GM12865 (cell line): ENCODE measurements around the gene RNF225.

Experiments
- DNase-seq: peaks from one replicate; pipeline ENCODE4 v3.0.0; 2010; ENCODE audit warnings: low read depth
- H3K4me3 ChIP-seq: 2 replicates; pipeline ENCODE4 v1.5.1; 2011; ENCODE audit warnings: mild to moderate bottlenecking, low read depth, low read length, control low read depth
- CTCF ChIP-seq: IDR thresholded peaks from 2 replicates; pipeline ENCODE4 v1.5.1; 2011; ENCODE audit warnings: low read length, control low read depth, low read depth, inconsistent platforms; ENCODE audit not compliant: insufficient read depth; ENCODE audit errors: missing control alignments

The RNF225 gene

DNA sequence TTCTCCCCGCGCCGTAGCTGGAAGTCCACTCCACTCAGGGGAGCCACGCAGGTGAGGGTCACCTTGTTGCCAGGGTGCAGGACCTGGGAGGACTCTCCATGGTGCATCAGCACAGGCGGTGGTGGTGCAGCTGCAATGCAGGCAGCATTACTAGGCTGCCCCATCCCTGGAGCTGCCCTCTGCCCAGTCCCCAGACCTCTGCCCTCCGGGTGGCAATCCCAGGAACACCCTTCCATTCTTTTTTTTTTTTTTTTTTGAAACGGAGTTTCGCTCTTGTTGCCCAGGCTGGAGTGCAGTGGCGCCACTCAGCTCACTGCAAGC lies 43.9 kb upstream of the RNF225 start:
- no peak for TF ChIP-seq CTCF
- DNase-seq: no peak
- no peak overlapping the region for H3K4me3 ChIP-seq

DNA sequence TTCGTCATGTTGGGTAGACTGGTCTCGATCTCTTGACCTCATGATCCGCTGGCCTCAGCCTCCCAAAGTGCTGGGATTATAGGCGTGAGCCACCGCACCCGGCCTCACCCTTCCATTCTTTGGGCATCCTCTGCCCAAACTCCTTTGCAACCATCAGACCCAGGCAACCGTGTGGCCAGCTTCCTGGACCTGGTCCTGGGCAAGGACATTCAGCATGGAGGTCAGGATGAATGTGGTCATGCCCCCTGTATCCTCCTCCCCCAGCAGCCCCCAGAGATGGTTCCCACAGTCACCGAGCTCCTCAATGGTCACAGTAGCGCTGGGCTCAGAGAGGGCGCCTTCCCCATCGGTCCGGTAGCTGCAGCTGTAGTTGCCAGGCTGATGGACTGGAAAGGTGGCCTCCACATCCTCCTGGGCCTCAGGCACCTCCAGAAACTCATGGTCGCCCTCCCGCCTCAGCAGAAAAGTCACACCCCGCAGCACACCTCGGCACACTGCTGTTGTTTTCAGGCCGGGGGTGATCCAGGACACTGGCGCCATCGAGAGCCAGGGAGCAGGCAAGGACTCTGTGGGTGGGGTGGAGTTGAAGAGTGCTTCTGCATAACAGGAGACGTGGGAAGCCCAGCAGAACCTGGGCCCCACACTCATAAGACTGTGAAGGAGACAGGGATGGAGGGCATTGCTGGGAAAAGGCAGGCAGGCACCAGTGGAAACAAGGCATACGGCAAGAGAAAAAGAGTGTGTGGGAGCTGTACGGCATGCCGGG lies 43.3 kb upstream of the RNF225 start:
- no peak for TF ChIP-seq CTCF

GRCh38 chr19:58352760-58353671 lies 42.4 kb upstream of the RNF225 start, which contains the start of gene A1BG:
TSS of gene A1BG (minus strand) at chr19:58353492. CDS start at chr19:58353437, 55 bp downstream.
- DNase-seq: no peak
- no peak within 1 kb of the TSS for H3K4me3 ChIP-seq
- TF ChIP-seq CTCF: no peak

More for the DNA sequence above, 43.3 kb upstream of the RNF225 start:
- H3K4me3 ChIP-seq: no peak overlapping the region
- DNase-seq: no peak

GRCh38 chr19:58353717-58354477 lies 41.6 kb upstream of the RNF225 start:
- no peak overlapping the region for H3K4me3 ChIP-seq
- no peak for TF ChIP-seq CTCF
- no peak for DNase-seq

- no peak for TF ChIP-seq CTCF
These were observed 40.9 kb upstream of the RNF225 start for GRCh38 chr19:58354478-58355030.

GRCh38 chr19:58355215-58355796 lies 40.1 kb upstream of the RNF225 start:
- TF ChIP-seq CTCF: no peak
- H3K4me3 ChIP-seq: no peak overlapping the region
- DNase-seq: no peak

More at GRCh38 chr19:58354478-58355030, 40.9 kb upstream of the RNF225 start:
- DNase-seq: no peak
- H3K4me3 ChIP-seq: no peak overlapping the region
